ENCODE measurements around the gene PLXNA4. TPM values are rescaled to one million over a fixed set of nuclear protein-coding genes. Genes with fewer than 3 reads are reported as not detected.

PLXNA4 gene
- total RNA-seq, 2 donors from 2014 or later = 2.1 to 8.2 TPM

DNA sequence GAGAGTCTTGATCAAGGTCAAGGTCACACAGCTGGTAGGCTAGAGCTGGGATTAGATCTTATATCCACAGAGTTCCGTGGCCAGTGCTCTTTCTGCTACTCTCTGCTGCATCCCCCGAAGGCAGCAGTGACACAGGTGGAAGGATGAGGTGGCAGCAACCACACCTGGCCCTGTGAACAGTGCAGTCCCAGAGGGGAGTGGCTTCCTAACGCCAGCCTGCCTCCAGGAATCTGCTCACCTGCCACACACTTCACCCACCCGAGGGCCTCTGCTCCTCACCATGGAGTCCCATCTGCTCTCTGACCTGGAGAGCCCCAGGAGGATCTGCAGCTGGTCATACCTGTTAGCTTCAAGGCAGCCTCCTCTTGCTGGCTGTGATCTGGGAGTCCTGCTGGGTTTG lies 484.2 kb downstream of the PLXNA4 start:
- 34 to 49% methylated on average over 4 of the region's 4 CpGs for WGBS, 2 donors
- Histone ChIP-seq H3K4me1 (no peaks in the 10 kb centered on the region), H3K36me3 (replicated peaks in 1 of 2; ENCODE audit: insufficient read depth in 1 of 2, low read depth in 2 of 2) (no peaks in the 10 kb centered on the region), H3K27ac (no peak overlapping the region), H3K9me3 (no peaks in the 10 kb centered on the region), H3K27me3 (no peaks in the 10 kb centered on the region), H3K4me3 (no peak overlapping the region)
- DNase-seq = no peak
- TF ChIP-seq POLR2A (IDR thresholded peaks at IDR 0.05) = no peak
- TF ChIP-seq, protein P1, sequence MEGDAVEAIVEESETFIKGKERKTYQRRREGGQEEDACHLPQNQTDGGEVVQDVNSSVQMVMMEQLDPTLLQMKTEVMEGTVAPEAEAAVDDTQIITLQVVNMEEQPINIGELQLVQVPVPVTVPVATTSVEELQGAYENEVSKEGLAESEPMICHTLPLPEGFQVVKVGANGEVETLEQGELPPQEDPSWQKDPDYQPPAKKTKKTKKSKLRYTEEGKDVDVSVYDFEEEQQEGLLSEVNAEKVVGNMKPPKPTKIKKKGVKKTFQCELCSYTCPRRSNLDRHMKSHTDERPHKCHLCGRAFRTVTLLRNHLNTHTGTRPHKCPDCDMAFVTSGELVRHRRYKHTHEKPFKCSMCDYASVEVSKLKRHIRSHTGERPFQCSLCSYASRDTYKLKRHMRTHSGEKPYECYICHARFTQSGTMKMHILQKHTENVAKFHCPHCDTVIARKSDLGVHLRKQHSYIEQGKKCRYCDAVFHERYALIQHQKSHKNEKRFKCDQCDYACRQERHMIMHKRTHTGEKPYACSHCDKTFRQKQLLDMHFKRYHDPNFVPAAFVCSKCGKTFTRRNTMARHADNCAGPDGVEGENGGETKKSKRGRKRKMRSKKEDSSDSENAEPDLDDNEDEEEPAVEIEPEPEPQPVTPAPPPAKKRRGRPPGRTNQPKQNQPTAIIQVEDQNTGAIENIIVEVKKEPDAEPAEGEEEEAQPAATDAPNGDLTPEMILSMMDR (IDR thresholded peaks at IDR 0.05) = no peak
- intact Hi-C loops (cut with DNase I) = no loop called here
- ATAC-seq = no peak

DNA sequence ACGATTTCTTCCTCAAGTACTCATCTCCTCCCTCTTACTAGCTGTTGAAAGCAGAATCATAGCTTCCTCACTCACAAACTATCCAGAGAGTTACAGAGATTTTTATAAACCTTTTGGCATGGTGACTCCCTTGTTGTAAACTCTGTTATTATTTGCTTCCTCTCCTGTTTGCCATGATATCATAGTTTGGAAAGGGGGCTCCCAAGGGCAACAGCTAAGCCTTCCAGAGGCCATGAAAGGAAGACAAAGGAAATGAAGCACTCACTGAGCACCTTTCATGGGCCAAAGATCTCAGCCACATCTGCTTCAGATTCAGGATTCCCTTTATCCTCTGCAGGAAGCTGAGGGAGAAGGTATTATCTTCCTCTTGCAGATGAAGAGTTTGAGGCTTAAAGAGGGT lies 484.6 kb downstream of the PLXNA4 start:
- no peaks in the 10 kb centered on the region for H3K36me3 ChIP-seq (replicated peaks in 1 of 2; ENCODE audit: insufficient read depth in 1 of 2, low read depth in 2 of 2)
- 76 to 85% methylated on average over 1 of the region's 1 CpG for WGBS, 2 donors
- TF ChIP-seq, protein P1 (IDR thresholded peaks at IDR 0.05) = no peak
- TF ChIP-seq POLR2A (IDR thresholded peaks at IDR 0.05) = no peak
- no peak for DNase-seq
- no peak overlapping the region for H3K27ac ChIP-seq
- no peaks in the 10 kb centered on the region for H3K9me3 ChIP-seq
- intact Hi-C loops (cut with DNase I) = no loop called here
- no peak for ATAC-seq
- no peaks in the 10 kb centered on the region for H3K4me1 ChIP-seq
- H3K27me3 ChIP-seq = no peaks in the 10 kb centered on the region
- no peak overlapping the region for H3K4me3 ChIP-seq

DNA sequence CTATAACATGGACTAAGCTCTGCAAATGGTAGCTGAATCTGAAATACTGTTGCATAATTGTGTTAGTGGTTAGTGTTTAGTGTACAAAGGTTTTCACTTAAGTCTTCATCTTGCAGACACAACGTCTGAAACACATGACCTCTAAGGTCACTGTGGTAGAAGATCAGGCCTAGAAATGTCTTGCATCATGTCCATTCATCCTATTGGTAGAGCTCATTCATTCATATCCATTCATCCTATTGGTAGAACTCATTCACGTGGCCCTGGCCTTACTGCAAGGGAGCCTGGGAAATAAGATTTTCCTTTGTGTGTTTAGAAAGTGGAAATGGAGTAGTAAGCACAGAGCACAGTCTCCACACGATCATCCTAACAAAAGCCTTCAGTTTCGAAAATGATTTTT lies 485.8 kb downstream of the PLXNA4 start:
- no peak for DNase-seq
- WGBS, 2 donors = 63 to 70% methylated on average over 4 of the region's 4 CpGs
- intact Hi-C loops (cut with DNase I) = no loop called here
- Histone ChIP-seq H3K4me1 (no peaks in the 10 kb centered on the region), H3K27ac (no peak overlapping the region), H3K9me3 (no peaks in the 10 kb centered on the region), H3K36me3 (replicated peaks in 1 of 2; ENCODE audit: insufficient read depth in 1 of 2, low read depth in 2 of 2) (no peaks in the 10 kb centered on the region), H3K27me3 (no peaks in the 10 kb centered on the region), H3K4me3 (no peak overlapping the region)
- TF ChIP-seq POLR2A (IDR thresholded peaks at IDR 0.05) = no peak
- TF ChIP-seq, protein P1 (IDR thresholded peaks at IDR 0.05) = no peak
- ATAC-seq = no peak

DNA sequence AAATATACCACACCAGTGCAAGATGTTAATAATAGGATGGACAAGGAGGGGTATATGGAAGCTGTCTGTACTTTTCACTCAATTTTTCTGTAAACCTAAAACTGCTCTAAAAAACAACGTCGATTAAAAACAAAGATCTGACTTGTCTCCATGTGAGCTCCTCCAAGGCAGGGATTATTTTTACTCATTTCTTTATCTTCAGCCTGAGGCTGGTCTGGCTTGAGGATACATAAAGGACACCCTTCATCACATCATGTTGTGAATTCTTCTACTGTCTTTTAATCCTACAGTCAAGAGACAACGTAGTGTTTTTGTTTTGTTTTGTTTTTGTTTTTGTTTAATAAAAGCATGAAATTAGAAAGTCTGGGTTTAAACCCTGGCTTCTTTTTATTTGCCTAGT lies 486.9 kb downstream of the PLXNA4 start:
- no peak overlapping the region for H3K4me3 ChIP-seq
- ATAC-seq = no peak
- no peak overlapping the region for H3K27ac ChIP-seq
- H3K36me3 ChIP-seq (replicated peaks in 1 of 2; ENCODE audit: insufficient read depth in 1 of 2, low read depth in 2 of 2) = no peaks in the 10 kb centered on the region
- whole genome bisulfite sequencing, 2 donors = 78 to 86% methylated on average over 3 of the region's 3 CpGs
- DNase-seq = no peak
- intact Hi-C loops (cut with DNase I) = no loop called here
- no peaks in the 10 kb centered on the region for H3K9me3 ChIP-seq
- no peak for TF ChIP-seq POLR2A (IDR thresholded peaks at IDR 0.05)
- TF ChIP-seq, protein P1 (IDR thresholded peaks at IDR 0.05) = no peak
- H3K27me3 ChIP-seq = no peaks in the 10 kb centered on the region
- H3K4me1 ChIP-seq = no peaks in the 10 kb centered on the region

DNA sequence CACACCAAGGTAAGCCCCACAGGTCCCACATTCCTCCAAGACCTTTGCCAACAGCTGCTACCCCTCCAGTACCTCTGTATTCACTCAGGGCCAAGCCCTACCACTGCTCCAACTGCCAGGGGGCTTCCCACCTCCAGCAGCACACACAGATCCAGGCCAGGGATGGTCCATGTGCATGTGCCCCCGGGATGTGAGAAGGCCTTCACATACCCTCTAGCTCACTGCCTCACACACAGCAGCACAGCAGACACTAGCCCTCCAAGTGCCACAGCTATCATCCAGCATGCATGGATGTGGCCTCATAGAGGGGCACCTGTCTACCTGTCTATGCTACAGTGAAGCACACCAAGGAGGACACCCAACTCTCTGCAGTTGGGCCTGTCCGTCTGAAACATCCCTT lies 488.8 kb downstream of the PLXNA4 start:
- no peaks in the 10 kb centered on the region for H3K4me1 ChIP-seq
- ATAC-seq (no peak), DNase-seq (no peak)
- H3K9me3 ChIP-seq = no peaks in the 10 kb centered on the region
- no peaks in the 10 kb centered on the region for H3K27me3 ChIP-seq
- H3K27ac ChIP-seq = no peak overlapping the region
- TF ChIP-seq POLR2A (IDR thresholded peaks at IDR 0.05) = no peak
- TF ChIP-seq, protein P1 (IDR thresholded peaks at IDR 0.05) = no peak
- WGBS, 2 donors = 67 to 100% methylated on average over 1 of the region's 2 CpGs
- no peak overlapping the region for H3K4me3 ChIP-seq
- no peaks in the 10 kb centered on the region for H3K36me3 ChIP-seq (replicated peaks in 1 of 2; ENCODE audit: insufficient read depth in 1 of 2, low read depth in 2 of 2)
- intact Hi-C loops (cut with DNase I) = no loop called here

Data from body of pancreas (tissue), 4 donors.